GM18867 (cell line): ENCODE results near the gene CTNNBL1.

Experiments used
- ATAC-seq: cut with Tn5 transposase; IDR thresholded peaks from one replicate; pipeline ENCODE4 v1.9.1; 2021; ENCODE audit warnings: mild to moderate bottlenecking, moderate library complexity; ENCODE audit not compliant: unreplicated experiment

The CTNNBL1 gene

GRCh38 chr20:37736132-37736531 is 42.3 kb downstream of the CTNNBL1 start:
- ATAC-seq = no peak

GRCh38 chr20:37737826-37738420 is 44.1 kb downstream of the CTNNBL1 start:
- no peak for ATAC-seq

DNA sequence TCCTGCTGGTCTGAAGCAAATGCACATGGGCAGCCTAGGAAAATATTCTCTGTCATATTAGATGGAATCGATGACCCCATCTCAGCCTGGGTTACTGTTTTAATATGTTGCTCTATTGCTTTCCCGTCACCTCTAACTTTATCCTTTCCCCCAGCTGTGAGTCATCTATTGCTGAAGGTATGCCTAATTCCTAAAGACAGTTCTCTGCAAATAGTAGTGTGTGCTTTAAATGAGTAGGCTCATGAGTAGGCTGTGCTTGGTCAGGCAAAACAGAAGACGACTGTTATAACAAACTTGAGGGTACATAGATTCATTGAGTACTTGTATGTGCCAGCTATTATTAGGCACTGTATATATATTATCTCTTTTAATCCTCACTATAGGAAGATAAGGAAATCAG is 47.2 kb downstream of the CTNNBL1 start:
- no peak for ATAC-seq

DNA sequence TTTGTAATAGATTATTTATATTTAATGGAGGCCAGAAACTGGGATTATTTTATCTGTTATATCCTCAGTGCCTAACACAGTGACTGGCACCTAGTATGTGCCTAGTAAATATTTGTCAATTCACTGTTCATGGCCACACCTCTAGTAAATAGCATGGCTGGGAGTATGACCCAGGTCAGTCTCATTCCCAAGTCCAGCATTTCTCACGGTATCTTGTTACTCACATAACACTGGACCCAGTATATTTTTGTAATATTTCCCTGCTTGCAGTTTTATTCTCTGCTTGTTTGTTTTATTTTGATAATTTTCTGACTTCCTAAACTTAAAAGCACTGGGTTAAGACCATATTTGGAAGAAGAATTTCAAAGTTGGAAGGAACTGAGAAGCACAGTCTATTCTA is 47.7 kb downstream of the CTNNBL1 start:
- ATAC-seq = no peak

DNA sequence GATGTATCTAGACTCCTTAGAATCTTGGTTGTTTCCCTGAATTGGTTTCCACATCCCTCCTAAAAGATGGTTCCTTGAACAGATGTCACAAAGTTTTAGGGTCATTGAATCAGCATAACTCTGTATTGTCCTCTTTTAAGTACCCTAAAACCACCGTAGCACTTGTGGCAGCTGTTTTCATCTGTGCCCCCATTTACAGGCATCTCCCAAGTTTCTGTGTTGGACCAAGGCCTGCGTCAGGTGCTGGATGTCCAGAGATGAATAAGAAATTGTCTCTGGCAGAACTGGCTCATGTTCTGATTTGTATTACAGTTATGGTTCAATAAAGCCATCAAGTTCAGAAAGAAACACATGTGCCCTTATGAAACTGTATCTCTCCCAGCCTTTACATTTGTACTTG is 48.3 kb downstream of the CTNNBL1 start:
- no peak for ATAC-seq

DNA sequence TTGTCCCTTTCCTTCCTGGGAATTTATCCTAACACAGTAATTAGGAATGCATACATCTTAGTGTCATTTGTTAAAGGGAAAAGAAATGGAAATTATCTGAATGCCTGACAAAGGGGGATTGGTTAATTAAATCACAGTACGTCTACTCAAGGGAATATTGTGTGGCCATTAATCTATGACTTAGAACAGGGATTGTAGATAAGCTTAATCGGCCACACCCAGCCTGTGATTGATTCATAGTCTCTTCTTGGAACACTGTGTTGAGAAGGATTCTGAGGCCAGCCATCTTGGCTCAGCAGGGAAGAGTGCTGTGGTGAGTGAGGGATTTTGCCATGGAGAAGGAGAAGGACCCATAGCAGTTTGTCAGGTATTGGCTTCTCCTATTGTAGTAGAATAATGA is 50.5 kb downstream of the CTNNBL1 start:
- no peak for ATAC-seq

DNA sequence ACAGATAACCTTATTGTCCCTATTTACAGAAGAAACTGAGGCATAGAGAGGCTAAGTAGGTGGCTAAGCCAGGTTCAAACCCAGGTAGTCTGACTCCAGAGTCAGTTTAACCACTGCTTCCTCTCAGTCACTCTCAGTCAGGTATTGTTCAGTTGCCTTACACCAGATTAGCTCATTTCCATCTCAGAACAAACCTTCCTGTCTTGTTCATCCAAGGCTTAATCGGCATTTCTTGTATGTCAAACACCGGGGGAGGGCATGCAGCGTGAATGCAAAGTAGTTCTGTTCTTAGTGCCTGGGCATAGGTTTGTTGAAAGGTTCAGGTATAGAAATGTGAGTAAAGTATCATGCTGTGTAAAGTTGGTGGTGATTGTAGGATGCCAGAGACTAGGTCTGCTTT is 51.7 kb downstream of the CTNNBL1 start:
- no peak for ATAC-seq

DNA sequence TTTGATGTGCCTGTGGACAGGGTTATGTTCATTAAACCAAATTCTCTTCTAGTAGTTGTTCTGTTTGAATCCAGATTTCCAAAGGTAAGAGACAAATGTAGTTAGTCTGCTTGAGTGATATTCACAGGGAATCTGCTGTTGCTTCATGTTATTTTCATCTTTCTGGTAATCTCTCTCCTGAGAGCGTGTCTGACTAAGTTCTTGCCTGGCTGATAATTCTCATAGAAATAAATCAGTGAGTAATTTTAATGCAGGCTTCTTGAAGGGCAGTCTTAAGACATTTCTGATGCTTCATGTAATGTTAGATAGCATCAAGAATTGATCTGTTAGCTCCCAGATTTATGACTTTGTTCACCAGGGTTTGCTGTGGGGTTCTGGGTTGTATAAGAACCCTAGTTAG is 54.2 kb downstream of the CTNNBL1 start:
- no peak for ATAC-seq

DNA sequence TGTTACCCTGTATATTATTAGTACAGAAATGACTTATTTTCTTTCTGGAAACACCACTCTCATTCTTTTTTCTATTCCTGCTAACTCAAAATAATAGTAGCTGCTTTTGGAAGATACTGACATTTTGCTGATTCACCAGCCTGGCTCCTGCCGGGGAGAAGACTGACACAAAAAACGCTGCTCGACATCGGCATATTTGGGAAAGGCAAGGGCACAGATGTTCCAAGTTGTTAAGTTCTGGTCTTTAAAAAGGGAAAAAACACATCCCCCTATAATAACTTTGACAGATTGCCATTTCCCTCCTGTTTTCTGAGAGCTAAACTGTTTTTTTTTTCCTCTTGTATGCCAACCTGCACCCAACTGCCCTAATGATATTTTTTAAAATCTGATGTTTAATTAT is 55.4 kb downstream of the CTNNBL1 start:
- no peak for ATAC-seq

GRCh38 chr20:37749620-37750403 is 56.0 kb downstream of the CTNNBL1 start:
- no peak for ATAC-seq

- ATAC-seq = no peak
Observed at GRCh38 chr20:37755665-37756064, 61.8 kb downstream of the CTNNBL1 start.

DNA sequence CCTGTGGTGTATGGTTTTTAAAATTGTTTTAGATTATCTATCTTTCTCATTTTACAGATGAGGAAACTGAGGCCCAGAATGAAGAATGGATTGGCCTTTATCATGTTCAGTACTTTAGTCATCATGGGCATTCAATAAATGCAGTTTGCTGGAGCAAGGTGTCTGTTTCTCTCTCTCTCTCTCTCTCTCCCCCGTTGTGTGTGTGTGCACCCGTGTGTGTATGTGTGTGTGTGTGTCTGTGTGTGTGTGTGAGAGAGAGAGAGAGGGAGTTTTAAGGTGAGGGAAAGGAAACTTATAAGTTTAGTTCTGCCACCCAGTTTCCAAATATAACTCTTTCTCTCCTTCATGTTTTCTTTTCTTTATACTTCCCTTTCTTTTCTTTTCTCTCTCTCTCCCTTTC is 62.4 kb downstream of the CTNNBL1 start:
- no peak for ATAC-seq

DNA sequence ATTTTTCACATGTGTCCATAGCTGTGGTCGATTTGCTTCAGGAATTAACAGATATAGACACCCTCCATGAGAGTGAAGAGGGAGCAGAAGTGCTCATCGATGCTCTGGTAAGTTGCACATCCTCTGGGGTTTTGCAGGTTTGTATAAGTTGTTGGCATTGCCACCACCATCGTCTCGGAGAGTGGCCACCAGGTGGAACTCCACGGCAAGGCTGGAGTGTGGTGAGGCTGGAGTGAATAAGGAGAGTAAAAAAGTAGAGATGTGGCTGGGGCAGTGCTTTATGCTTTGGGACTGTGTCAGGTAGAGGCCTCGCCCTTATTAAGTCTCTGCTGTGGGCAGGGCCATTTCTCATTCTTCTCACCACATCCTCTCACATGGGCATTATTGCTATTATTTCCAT is 63.7 kb downstream of the CTNNBL1 start:
- ATAC-seq = no peak

DNA sequence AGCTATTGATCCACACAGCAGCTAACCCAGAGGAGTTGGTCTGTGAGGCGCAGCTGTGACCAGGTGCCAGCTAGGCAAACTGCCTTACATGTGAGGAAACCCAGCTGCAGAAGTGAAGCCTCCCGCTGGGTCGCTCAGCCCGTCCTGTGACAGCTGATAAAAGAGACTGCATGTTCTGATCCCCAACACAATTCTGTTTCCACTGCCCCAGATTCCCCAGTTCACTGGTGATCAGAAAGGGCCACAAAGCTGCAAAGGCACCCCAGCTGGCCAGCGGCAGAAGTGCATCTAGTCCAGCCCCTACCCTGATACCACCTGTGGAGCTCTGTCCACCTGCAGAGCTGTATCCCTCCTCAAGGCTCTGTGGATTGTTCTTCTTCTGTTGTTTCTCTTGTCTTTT is 64.5 kb downstream of the CTNNBL1 start:
- ATAC-seq = no peak

DNA sequence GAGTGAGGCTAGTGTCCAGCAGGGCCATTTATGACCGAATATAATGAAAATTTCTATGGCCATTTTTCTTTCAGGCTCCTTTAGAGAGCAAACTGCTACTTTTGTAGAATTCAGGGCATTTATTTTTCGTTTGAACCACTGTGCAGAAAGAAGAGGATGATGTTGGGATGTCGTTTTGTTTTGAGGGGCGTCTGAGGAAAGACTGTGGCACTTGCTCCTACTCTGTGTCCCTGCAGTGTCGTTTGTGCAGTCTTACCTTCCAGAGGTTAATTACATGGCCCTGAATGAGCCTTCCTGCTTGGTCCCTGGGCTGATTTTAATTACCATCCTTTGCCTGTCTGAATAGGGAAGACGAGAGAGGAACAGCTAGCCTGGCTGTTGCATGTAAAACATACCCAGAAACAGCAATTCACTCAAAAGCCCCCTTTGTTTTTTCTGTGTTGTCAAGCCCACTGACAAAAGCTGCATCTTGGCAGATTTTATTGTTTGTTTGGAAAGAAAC is 65.3 kb downstream of the CTNNBL1 start:
- no peak for ATAC-seq

- ATAC-seq = no peak
Observed at GRCh38 chr20:37759761-37760209, 66.0 kb downstream of the CTNNBL1 start.

GRCh38 chr20:37760322-37760721 is 66.5 kb downstream of the CTNNBL1 start:
- ATAC-seq = no peak

DNA sequence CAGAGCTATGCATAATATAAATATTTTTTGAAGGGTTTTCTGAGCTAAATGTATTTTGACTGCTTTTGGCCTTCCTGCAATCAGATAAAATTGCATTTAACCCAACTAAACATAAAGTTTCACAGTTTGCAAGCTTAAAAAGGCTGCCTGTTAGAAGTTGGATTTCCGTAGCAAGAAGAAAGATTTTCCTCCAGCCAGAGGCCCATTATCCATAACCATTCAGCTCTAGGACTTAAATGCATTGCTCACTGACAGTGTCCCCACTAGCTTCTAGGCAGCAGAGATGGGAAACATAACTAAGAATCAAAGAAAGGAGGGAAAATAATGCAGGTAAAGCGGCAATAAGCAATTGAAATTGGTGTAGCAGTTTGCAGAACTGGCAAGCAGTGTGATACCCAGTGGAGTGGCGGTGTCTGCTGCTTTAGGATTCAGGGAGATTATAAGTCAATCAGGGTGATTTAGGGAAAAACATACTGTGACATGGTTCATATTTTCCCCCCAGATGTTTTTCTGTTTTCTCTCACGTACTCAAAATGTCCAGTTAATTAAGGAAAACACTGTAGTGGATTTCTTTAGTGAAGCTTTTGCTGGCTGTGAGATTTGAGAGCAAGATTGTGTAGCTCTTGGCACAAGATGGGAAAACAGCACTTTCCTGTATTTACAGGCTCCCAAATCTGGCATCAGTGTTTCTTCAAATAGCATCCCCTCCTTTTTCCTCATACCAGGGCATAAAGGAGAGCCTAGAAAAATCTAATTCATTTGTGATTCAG is 69.1 kb downstream of the CTNNBL1 start:
- ATAC-seq = no peak

DNA sequence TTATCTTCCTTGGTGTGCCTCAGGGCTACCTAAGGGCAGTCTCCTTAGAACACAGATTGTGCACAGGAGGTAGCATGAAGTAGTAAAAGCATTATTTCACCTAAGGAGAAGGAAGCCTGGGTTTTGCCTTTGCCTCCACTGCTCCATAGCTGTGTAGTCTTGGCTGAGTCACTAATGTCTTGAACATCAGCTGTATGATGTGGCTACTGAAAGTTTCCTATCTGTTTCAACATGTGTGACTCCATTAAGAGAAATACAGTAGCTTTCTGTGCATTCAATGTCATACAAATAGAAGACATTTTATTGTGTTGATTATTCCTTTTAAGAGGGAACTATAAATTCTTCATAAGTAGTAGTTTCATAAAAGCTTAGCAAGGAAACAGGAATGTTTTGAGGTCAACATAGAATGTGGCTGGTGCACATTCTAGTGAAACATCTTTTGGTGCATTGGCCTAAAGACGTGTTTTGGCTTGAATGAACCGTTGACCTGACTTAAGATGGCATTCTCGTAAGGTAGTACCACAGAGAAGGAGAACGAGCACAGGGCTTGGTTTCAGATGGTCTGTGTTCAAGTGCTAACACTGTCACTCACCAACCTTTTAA is 70.6 kb downstream of the CTNNBL1 start:
- no peak for ATAC-seq

DNA sequence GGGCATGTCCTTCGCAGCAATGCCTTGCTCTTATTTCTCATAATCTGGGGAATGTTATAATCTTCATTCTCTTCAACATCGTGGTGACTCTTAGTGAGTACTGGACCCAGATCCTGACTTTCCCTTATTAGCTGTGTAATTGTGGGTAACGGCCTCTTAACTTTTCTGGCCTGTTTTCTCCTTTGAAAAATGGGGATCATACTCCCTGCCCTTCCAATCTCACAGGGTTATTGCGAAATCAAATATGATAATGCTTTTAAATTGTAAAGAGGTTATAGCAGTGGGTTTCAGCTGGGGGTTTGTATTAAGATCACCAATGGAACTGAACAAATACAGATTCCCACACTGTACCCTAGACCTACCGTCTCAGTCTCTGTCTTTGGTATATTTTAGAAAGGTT is 77.1 kb downstream of the CTNNBL1 start:
- no peak for ATAC-seq

DNA sequence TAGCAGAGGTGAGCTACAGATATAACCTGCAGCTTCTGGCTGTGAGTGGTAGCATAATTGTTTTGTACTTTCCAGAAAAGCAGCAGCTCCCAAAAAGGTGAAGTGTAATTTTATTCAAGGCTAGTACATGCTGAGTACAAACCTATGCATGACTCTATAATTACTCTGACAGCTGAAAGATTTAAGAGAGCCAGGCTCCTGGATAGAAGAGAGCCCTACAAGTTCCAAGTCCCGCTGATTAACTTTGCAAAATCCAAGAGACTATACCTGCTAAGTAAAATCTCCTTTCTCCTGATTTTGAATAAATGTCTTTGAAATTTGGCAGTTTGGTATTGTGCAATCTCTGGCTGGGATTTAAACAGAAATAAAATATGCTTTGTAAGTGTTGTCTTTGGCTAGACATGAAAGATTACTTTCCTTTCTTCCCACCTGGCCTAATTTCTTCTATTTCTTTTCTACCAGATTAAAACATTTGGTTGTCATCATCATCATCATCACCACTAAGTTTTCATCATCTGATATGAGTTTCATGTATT is 79.5 kb downstream of the CTNNBL1 start:
- no peak for ATAC-seq
